ENCODE measurements around the gene ADGRD1. TPM values are rescaled to one million over a fixed set of nuclear protein-coding genes. Genes with fewer than 3 reads are reported as not detected.

Gene ADGRD1
- total RNA-seq, 4 donors from 2014 or later, result 28.2 to 52.4 (median 41.8) TPM

DNA sequence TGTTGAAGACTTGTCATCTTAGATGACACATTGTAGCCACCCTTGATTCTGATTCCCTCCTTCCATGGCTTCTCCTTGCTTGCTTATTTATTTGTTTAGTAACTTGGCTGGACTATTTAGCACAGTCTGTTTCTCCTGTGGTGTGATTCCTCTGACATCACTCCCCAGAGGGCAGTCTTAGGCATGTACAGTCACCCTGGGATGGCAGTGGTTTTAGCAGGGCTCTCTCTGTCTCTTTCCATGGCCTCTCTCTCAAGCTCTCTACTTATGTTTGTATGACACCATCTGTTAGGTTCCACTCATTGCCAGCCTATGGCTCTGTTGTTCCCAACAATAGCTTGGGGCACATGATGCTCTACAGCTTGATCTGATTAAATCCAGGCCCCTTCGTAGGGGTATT is 158.3 kb downstream of the ADGRD1 start:
- 100% methylated on average over 1 of the region's 1 CpG for WGBS
- Histone ChIP-seq H3K4me1 (peaks cover 9 to 20% (median 14%) of the 10 kb centered on the region in 4 donors), H3K4me3 (no peak overlapping the region), H3K36me3 (peaks cover 0 to 40% (median 22%) of the 10 kb centered on the region in 4 donors), H3K9me3 (no peaks in the 10 kb centered on the region), H3K27ac (replicated peaks in 1 of 4) (no peak overlapping the region), H3K27me3 (no peaks in the 10 kb centered on the region)
- DNase-seq (ENCODE audit: extremely low spot score), result no peak
- TF ChIP-seq, protein P1, sequence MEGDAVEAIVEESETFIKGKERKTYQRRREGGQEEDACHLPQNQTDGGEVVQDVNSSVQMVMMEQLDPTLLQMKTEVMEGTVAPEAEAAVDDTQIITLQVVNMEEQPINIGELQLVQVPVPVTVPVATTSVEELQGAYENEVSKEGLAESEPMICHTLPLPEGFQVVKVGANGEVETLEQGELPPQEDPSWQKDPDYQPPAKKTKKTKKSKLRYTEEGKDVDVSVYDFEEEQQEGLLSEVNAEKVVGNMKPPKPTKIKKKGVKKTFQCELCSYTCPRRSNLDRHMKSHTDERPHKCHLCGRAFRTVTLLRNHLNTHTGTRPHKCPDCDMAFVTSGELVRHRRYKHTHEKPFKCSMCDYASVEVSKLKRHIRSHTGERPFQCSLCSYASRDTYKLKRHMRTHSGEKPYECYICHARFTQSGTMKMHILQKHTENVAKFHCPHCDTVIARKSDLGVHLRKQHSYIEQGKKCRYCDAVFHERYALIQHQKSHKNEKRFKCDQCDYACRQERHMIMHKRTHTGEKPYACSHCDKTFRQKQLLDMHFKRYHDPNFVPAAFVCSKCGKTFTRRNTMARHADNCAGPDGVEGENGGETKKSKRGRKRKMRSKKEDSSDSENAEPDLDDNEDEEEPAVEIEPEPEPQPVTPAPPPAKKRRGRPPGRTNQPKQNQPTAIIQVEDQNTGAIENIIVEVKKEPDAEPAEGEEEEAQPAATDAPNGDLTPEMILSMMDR (IDR thresholded peaks at IDR 0.05), result no peak
- TF ChIP-seq POLR2A (IDR thresholded peaks at IDR 0.05; ENCODE audit: low read depth) (no peak), EP300 (IDR thresholded peaks at IDR 0.05) (no peak), POLR2AphosphoS5 (IDR thresholded peaks at IDR 0.05) (no peak)
- intact Hi-C loops (cut with DNase I), result no loop called here

DNA sequence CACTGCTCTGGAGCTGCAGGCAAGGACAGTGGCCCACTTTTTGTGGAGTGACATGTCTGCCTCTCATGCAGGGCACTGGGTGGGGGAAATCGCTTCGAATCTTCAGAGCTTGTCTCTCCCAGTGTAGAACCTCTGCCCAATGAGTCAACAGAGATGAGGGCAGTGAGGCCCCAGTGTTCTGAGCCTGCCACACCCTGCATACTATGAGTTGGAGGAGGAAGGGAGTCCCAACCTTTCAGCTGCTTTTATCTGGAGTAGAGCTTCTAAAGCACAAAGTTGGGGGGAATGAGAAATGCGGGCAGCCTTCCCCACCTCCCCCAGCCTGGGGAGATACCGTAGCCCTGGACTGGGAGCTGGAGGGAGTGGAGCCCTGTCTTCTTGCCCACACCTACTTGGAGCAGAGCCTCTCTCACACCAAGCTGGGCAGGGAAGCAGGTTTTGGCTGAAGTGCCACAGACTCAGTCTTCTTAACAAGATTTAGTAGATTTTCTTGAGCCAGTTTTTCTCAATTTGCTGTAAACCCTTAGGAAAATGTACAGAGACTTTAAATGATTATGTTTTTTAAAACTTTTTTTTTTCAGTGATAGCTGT is 159.1 kb downstream of the ADGRD1 start:
- Histone ChIP-seq H3K9me3 (no peaks in the 10 kb centered on the region), H3K27ac (replicated peaks in 1 of 4) (no peak overlapping the region), H3K36me3 (peaks cover 0 to 45% (median 24%) of the 10 kb centered on the region in 4 donors), H3K4me1 (peaks cover 9 to 21% (median 16%) of the 10 kb centered on the region in 4 donors), H3K27me3 (no peaks in the 10 kb centered on the region), H3K4me3 (no peak overlapping the region)
- TF ChIP-seq, protein P1 (IDR thresholded peaks at IDR 0.05), result no peak
- TF ChIP-seq EP300 (IDR thresholded peaks at IDR 0.05) (no peak), POLR2AphosphoS5 (IDR thresholded peaks at IDR 0.05) (no peak), POLR2A (IDR thresholded peaks at IDR 0.05; ENCODE audit: low read depth) (no peak)
- WGBS, result 67% methylated on average over 2 of the region's 4 CpGs
- no peak for DNase-seq (ENCODE audit: extremely low spot score)
- intact Hi-C loops (cut with DNase I), result no loop called here

- Histone ChIP-seq H3K27ac (replicated peaks in 1 of 4) (no peak overlapping the region), H3K4me1 (peaks cover 9 to 22% (median 16%) of the 10 kb centered on the region in 4 donors), H3K36me3 (peaks cover 0 to 44% (median 29%) of the 10 kb centered on the region in 4 donors), H3K4me3 (no peak overlapping the region), H3K27me3 (no peaks in the 10 kb centered on the region), H3K9me3 (no peaks in the 10 kb centered on the region)
- no peak for DNase-seq (ENCODE audit: extremely low spot score)
- TF ChIP-seq POLR2AphosphoS5 (IDR thresholded peaks at IDR 0.05) (no peak), POLR2A (IDR thresholded peaks at IDR 0.05; ENCODE audit: low read depth) (no peak), EP300 (IDR thresholded peaks at IDR 0.05) (no peak)
- TF ChIP-seq, protein P1 (IDR thresholded peaks at IDR 0.05), result no peak
- intact Hi-C loops (cut with DNase I), result no loop called here
- 83% methylated on average over 17 of the region's 18 CpGs for WGBS
Observed at GRCh38 chr12:131113568-131114270, 160.0 kb downstream of the ADGRD1 start.

- H3K9me3 ChIP-seq, result no peaks in the 10 kb centered on the region
- no peak overlapping the region for H3K4me3 ChIP-seq
- no peaks in the 10 kb centered on the region for H3K27me3 ChIP-seq
- H3K4me1 ChIP-seq, result peaks cover 9 to 22% (median 16%) of the 10 kb centered on the region in 4 donors
- intact Hi-C loops (cut with DNase I), result no loop called here
- no peak overlapping the region for H3K27ac ChIP-seq (replicated peaks in 1 of 4)
- H3K36me3 ChIP-seq, result peaks cover 0 to 50% (median 32%) of the 10 kb centered on the region in 4 donors
- WGBS, result 77% methylated on average over 5 of the region's 5 CpGs
- no peak for DNase-seq (ENCODE audit: extremely low spot score)
- TF ChIP-seq POLR2A (IDR thresholded peaks at IDR 0.05; ENCODE audit: low read depth), result no peak
- no peak for TF ChIP-seq EP300 (IDR thresholded peaks at IDR 0.05)
- TF ChIP-seq, protein P1 (IDR thresholded peaks at IDR 0.05), result no peak
- no peak for TF ChIP-seq POLR2AphosphoS5 (IDR thresholded peaks at IDR 0.05)
Observed at GRCh38 chr12:131114271-131114670, 160.6 kb downstream of the ADGRD1 start.

Data from esophagus muscularis mucosa (tissue), 4 donors.